PFSK-1 (cell line): Measurements from ENCODE around the gene CDX1.

Experiments
- POLR2AphosphoS5 ChIP-seq: IDR thresholded peaks from 2 replicates; pipeline ENCODE4 v1.6.1; 2012; ENCODE audit warnings: low read depth, mild to moderate bottlenecking, control low read depth, low read length, moderate library complexity
- SIN3A ChIP-seq: IDR thresholded peaks from 2 replicates; pipeline ENCODE4 v1.6.1; 2012; ENCODE audit warnings: mild to moderate bottlenecking, low read length, moderate library complexity, borderline replicate concordance; ENCODE audit not compliant: insufficient read depth
- TAF1 ChIP-seq: IDR thresholded peaks from 2 replicates; pipeline ENCODE4 v1.6.1; 2012; ENCODE audit warnings: low read length, control low read depth, borderline replicate concordance; ENCODE audit not compliant: insufficient read depth
- TF ChIP-seq, protein P1 (sequence below), 2 experiments: IDR thresholded peaks; 2 replicates each; pipeline versions ENCODE4 v1.6.1 to v1.8.0; 2011 to 2012; ENCODE audit warnings: low read depth in 2 of 2, low read length in 2 of 2, control low read depth in 1 of 2, inconsistent platforms in 1 of 2, mild to moderate bottlenecking in 1 of 2, moderate library complexity in 1 of 2; ENCODE audit not compliant: insufficient read depth in 1 of 2

DNA sequence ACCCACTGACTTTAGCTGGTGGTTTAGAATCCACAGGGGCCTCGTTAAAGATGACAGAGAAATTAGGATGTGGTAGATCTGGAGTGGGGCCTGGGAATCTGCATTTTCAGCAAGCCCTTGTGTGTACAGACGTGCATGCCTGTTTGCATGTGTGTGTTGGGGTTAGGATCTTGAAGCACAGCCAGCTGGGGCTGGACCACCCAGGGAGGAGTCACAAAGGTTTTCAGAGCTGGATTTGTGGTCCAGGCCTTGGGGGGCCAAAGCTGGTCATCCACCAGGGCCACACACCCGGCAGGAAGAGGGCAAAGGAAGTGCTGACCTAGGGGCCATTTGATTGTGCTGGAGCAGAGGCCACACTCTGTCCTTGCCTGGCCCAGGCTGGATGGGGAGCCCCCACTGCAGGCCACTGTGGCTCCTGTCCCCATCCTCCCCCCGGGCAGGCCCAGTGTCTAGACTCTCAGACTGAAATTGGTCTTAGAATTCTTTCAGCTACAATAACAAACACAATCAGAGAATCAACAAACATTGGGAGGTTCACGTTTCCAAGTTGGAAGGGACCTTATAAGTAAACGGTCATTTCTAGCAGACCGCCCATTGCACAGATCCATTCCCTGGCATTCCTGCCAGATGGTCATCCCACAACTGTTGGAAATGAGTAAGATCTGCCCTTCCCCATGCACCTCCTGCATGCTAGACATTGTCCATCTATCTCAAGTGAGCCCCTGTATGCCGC, 10.3 kb downstream of the CDX1 start:
- TF ChIP-seq, protein P1, sequence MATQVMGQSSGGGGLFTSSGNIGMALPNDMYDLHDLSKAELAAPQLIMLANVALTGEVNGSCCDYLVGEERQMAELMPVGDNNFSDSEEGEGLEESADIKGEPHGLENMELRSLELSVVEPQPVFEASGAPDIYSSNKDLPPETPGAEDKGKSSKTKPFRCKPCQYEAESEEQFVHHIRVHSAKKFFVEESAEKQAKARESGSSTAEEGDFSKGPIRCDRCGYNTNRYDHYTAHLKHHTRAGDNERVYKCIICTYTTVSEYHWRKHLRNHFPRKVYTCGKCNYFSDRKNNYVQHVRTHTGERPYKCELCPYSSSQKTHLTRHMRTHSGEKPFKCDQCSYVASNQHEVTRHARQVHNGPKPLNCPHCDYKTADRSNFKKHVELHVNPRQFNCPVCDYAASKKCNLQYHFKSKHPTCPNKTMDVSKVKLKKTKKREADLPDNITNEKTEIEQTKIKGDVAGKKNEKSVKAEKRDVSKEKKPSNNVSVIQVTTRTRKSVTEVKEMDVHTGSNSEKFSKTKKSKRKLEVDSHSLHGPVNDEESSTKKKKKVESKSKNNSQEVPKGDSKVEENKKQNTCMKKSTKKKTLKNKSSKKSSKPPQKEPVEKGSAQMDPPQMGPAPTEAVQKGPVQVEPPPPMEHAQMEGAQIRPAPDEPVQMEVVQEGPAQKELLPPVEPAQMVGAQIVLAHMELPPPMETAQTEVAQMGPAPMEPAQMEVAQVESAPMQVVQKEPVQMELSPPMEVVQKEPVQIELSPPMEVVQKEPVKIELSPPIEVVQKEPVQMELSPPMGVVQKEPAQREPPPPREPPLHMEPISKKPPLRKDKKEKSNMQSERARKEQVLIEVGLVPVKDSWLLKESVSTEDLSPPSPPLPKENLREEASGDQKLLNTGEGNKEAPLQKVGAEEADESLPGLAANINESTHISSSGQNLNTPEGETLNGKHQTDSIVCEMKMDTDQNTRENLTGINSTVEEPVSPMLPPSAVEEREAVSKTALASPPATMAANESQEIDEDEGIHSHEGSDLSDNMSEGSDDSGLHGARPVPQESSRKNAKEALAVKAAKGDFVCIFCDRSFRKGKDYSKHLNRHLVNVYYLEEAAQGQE (IDR thresholded peaks at IDR 0.05; ENCODE audit: insufficient read depth in 1 of 2, low read depth in 2 of 2, low read length in 2 of 2) = no peak
- TF ChIP-seq TAF1 (no peak), POLR2AphosphoS5 (no peak), SIN3A (no peak)
